ENCODE measurements around the gene ARPC1A.

The ARPC1A gene

GRCh38 chr7:99365318-99366141 is 39.8 kb downstream of the ARPC1A start:
- TF ChIP-seq, protein P1, sequence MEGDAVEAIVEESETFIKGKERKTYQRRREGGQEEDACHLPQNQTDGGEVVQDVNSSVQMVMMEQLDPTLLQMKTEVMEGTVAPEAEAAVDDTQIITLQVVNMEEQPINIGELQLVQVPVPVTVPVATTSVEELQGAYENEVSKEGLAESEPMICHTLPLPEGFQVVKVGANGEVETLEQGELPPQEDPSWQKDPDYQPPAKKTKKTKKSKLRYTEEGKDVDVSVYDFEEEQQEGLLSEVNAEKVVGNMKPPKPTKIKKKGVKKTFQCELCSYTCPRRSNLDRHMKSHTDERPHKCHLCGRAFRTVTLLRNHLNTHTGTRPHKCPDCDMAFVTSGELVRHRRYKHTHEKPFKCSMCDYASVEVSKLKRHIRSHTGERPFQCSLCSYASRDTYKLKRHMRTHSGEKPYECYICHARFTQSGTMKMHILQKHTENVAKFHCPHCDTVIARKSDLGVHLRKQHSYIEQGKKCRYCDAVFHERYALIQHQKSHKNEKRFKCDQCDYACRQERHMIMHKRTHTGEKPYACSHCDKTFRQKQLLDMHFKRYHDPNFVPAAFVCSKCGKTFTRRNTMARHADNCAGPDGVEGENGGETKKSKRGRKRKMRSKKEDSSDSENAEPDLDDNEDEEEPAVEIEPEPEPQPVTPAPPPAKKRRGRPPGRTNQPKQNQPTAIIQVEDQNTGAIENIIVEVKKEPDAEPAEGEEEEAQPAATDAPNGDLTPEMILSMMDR (IDR thresholded peaks at IDR 0.05; ENCODE audit: low read depth, low read length), result peak; percentile 26
- no peak overlapping the region for H3K4me3 ChIP-seq (ENCODE audit: low read depth, low read length)

- TF ChIP-seq, protein P1 (IDR thresholded peaks at IDR 0.05; ENCODE audit: low read depth, low read length), result no peak
- no peak overlapping the region for H3K4me3 ChIP-seq (ENCODE audit: low read depth, low read length)
Observed at GRCh38 chr7:99366646-99367045, 40.9 kb downstream of the ARPC1A start.

- H3K4me3 ChIP-seq (ENCODE audit: low read depth, low read length), result no peak overlapping the region
- TF ChIP-seq, protein P1 (IDR thresholded peaks at IDR 0.05; ENCODE audit: low read depth, low read length), result no peak
Observed at GRCh38 chr7:99368750-99369389, 43.2 kb downstream of the ARPC1A start.

DNA sequence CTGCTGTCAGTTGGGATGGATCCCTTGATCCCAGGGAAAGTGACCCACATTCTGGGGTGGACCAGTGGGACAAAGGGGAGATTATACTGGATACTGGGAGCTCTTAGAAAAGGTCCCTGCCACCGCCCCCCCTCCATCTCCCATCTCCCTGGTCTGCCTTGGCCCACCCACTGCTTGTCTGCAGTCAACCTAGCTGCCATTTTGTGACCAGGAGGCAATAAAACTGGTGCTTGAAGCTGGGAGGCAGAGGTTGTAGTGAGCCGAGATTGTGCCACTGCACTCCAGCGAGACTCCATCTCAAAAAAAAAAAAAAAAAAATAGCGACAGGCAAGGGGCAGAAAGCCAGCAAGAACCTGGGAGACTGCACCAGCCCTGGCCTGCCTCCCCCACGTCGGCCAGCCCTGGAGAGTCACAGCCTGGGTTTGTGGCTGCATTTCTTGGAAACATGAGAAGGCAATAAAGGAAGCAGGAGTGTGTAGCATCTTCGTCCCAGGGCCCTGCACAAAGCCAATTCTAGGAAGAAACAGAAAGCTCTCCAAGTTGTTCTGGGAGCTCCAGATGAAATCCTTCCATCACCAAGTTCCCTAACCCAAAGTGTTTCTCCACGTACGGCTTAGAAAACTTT is 44.2 kb downstream of the ARPC1A start:
- TF ChIP-seq, protein P1 (IDR thresholded peaks at IDR 0.05; ENCODE audit: low read depth, low read length), result no peak
- H3K4me3 ChIP-seq (ENCODE audit: low read depth, low read length), result no peak overlapping the region

- no peak overlapping the region for H3K4me3 ChIP-seq (ENCODE audit: low read depth, low read length)
- TF ChIP-seq, protein P1 (IDR thresholded peaks at IDR 0.05; ENCODE audit: low read depth, low read length), result no peak
Observed at GRCh38 chr7:99371376-99371920, 45.8 kb downstream of the ARPC1A start.

GRCh38 chr7:99372275-99373090 is 46.8 kb downstream of the ARPC1A start:
- H3K4me3 ChIP-seq (ENCODE audit: low read depth, low read length), result no peak overlapping the region
- TF ChIP-seq, protein P1 (IDR thresholded peaks at IDR 0.05; ENCODE audit: low read depth, low read length), result no peak
